Lung (tissue), 12 donors: ENCODE measurements around the gene SHCBP1L. TPM values are rescaled to one million over a fixed set of nuclear protein-coding genes. Genes with fewer than 3 reads are reported as not detected.
"Not testable (repeated sequence)": the region's sequence is repeated elsewhere in the genome, so short reads cannot be mapped to it uniquely, and the experiment has no call there.

Source experiments
- ATAC-seq: fragments of 200-7000 bp; cut with Tn5 transposase; one replicate; pipeline ENCODE4 v1.9.1; 2020; ENCODE audit warnings: moderate number of reproducible peaks; ENCODE audit not compliant: insufficient read depth, low FRiP score
- DNase-seq, 3 donors: peaks; one replicate each; pipeline ENCODE4 v3.0.0-alpha.2; 2013 to 2017
- H3K27ac ChIP-seq, 2 donors: one replicate each; pipeline ENCODE4 v1.5.1; 2013; ENCODE audit warnings: mild to moderate bottlenecking in 2 of 2, moderate library complexity in 2 of 2, control low read depth in 1 of 2, inconsistent platforms in 1 of 2, low read depth in 1 of 2, low read length in 1 of 2
- H3K27me3 ChIP-seq, 3 donors: one replicate each; pipeline ENCODE4 v1.5.1; 2013; ENCODE audit warnings: low read length in 2 of 3; ENCODE audit not compliant: control insufficient read depth in 3 of 3, insufficient read depth in 3 of 3
- H3K36me3 ChIP-seq, 4 donors: one replicate each; pipeline ENCODE4 v1.5.1; 2013; ENCODE audit warnings: low read length in 4 of 4, mild to moderate bottlenecking in 1 of 4, moderate library complexity in 1 of 4; ENCODE audit not compliant: control insufficient read depth in 4 of 4, insufficient read depth in 4 of 4
- H3K4me1 ChIP-seq, 5 donors: one replicate each; pipeline ENCODE4 v1.5.1; 2013; ENCODE audit warnings: low read length in 5 of 5, mild to moderate bottlenecking in 2 of 5, moderate library complexity in 1 of 5; ENCODE audit not compliant: control insufficient read depth in 5 of 5, insufficient read depth in 5 of 5
- H3K4me3 ChIP-seq: one replicate; pipeline ENCODE4 v1.5.1; 2013; ENCODE audit warnings: mild to moderate bottlenecking, control low read depth, moderate library complexity
- H3K9ac ChIP-seq, 2 donors: one replicate each; pipeline ENCODE4 v1.5.1; 2013; ENCODE audit warnings: low read length in 2 of 2, control low read depth in 1 of 2; ENCODE audit not compliant: insufficient read depth in 1 of 2
- H3K9me3 ChIP-seq, 4 donors: one replicate each; pipeline ENCODE4 v1.5.1; 2013; ENCODE audit warnings: low read length in 3 of 4, mild to moderate bottlenecking in 1 of 4, moderate library complexity in 1 of 4; ENCODE audit not compliant: control insufficient read depth in 4 of 4, insufficient read depth in 3 of 4
- WGBS, 2 donors: extraction: QIAGEN DNeasy Blood & Tissue Kit; methylation state at CpG; one replicate each; pipeline ENCODE4 v1.1.7; 2013; 5-methylcytosine and 5-hydroxymethylcytosine counted together
- polyA plus RNA-seq, 2 donors: library from polyadenylated mRNA; stranded (reverse); fragments of 200-250 nt; gene quantifications; one replicate each; pipeline ENCODE4 v1.2.1, GENCODE V29; 2013
- total RNA-seq, 2 donors: library from RNA; depleted of rRNA in 1 of 2; stranded (reverse); fragments of >200 nt in 1 of 2; gene quantifications; one replicate each; pipeline ENCODE4 v1.2.1, GENCODE V29; 2014 to 2021
- TF ChIP-seq, protein P1 (sequence below): IDR thresholded peaks from 2 replicates; pipeline ENCODE4 v1.5.1; 2012; ENCODE audit warnings: mild to moderate bottlenecking; ENCODE audit errors: control extremely low read depth, extremely low read depth
- donor health status: control.
- donor health status: control.
- donor health status: Bipolar disorder and iron deficiency.
- donor health status: healthy.
- donor health status: DM: yes; HTN: yes; CAD: no.

Gene SHCBP1L
- total and polyA plus RNA-seq, 4 donors, result not detected

- 96 to 99% methylated on average over 3 of the region's 3 CpGs for WGBS, 2 donors
- ATAC-seq (no peak), DNase-seq (no peak)
- no peaks in the 10 kb centered on the region for H3K36me3 ChIP-seq
- H3K9me3 ChIP-seq, result peaks cover 0 to 9% (median 0%) of the 10 kb centered on the region in 4 donors
- no peaks in the 10 kb centered on the region for H3K27me3 ChIP-seq
- H3K27ac ChIP-seq, result no peak overlapping the region
- TF ChIP-seq, protein P1, sequence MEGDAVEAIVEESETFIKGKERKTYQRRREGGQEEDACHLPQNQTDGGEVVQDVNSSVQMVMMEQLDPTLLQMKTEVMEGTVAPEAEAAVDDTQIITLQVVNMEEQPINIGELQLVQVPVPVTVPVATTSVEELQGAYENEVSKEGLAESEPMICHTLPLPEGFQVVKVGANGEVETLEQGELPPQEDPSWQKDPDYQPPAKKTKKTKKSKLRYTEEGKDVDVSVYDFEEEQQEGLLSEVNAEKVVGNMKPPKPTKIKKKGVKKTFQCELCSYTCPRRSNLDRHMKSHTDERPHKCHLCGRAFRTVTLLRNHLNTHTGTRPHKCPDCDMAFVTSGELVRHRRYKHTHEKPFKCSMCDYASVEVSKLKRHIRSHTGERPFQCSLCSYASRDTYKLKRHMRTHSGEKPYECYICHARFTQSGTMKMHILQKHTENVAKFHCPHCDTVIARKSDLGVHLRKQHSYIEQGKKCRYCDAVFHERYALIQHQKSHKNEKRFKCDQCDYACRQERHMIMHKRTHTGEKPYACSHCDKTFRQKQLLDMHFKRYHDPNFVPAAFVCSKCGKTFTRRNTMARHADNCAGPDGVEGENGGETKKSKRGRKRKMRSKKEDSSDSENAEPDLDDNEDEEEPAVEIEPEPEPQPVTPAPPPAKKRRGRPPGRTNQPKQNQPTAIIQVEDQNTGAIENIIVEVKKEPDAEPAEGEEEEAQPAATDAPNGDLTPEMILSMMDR, result no peak
- no peak overlapping the region for H3K9ac ChIP-seq
- no peaks in the 10 kb centered on the region for H3K4me1 ChIP-seq
- H3K4me3 ChIP-seq, result no peak overlapping the region
Measured at GRCh38 chr1:182913401-182913800, 39.6 kb downstream of the SHCBP1L start.

DNA sequence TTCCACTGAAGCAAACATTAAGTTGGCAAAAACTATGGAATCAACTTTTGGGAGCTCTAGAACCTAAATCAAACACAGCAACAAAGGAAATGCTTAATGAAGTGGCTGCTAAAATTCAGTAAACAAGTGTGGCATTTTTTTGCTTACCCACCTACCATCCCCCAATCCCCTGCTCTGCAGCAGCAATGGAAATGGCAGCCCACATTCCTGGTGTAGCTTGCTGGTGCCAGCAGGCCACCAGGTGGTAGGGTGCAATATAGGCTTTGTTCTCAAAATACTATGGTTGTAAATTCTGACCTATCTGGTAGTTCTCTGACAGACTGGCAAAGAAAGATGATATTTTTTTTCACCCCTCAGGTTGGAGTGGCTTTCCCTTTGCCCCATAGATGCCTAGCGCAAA, 42.8 kb downstream of the SHCBP1L start:
- DNase-seq, result no peak
- 100% methylated on average over 1 of the region's 1 CpG for WGBS, 2 donors

DNA sequence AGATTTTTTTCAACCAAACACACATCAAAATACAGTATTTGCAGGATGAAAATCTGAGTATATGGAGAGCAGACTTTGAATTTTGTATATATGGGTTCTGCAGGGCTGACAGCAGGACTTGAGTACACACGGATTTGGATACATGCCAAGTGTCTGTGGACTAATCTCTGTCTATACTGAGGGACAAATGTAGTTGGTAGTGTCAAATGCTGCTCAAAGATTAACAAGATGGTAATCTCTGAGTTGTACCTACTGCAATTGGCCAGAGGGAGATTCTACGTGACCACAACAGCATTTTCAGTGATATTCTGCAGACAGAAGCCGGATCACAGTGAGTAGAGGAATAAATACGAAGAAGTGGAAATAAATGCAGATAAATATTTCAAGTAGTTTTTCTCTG, 43.4 kb downstream of the SHCBP1L start:
- H3K27ac ChIP-seq, result no peak overlapping the region
- no peak overlapping the region for H3K4me3 ChIP-seq
- H3K9ac ChIP-seq, result no peak overlapping the region
- H3K36me3 ChIP-seq, result no peaks in the 10 kb centered on the region
- H3K4me1 ChIP-seq, result no peaks in the 10 kb centered on the region
- H3K9me3 ChIP-seq, result peaks cover 0 to 9% (median 0%) of the 10 kb centered on the region in 4 donors
- DNase-seq, result no peak
- TF ChIP-seq, protein P1, result no peak
- 61 to 84% methylated on average over 4 of the region's 4 CpGs for WGBS, 2 donors
- no peak for ATAC-seq
- H3K27me3 ChIP-seq, result no peaks in the 10 kb centered on the region

More for the DNA sequence above, 42.8 kb downstream of the SHCBP1L start:
- no peak for ATAC-seq
- TF ChIP-seq, protein P1, result no peak
- Histone ChIP-seq H3K9me3 (peaks cover 0 to 9% (median 0%) of the 10 kb centered on the region in 4 donors), H3K27me3 (no peaks in the 10 kb centered on the region), H3K36me3 (no peaks in the 10 kb centered on the region), H3K4me3 (no peak overlapping the region), H3K4me1 (no peaks in the 10 kb centered on the region), H3K27ac (no peak overlapping the region), H3K9ac (no peak overlapping the region)

GRCh38 chr1:182905321-182905720, 47.6 kb downstream of the SHCBP1L start:
- no peak for DNase-seq
- no peaks in the 10 kb centered on the region for H3K27me3 ChIP-seq
- H3K4me3 ChIP-seq, result no peak overlapping the region
- TF ChIP-seq, protein P1, result no peak
- no peak overlapping the region for H3K9ac ChIP-seq
- ATAC-seq, result no peak
- H3K36me3 ChIP-seq, result no peaks in the 10 kb centered on the region
- H3K27ac ChIP-seq, result no peak overlapping the region
- H3K4me1 ChIP-seq, result no peaks in the 10 kb centered on the region
- no peaks in the 10 kb centered on the region for H3K9me3 ChIP-seq
- WGBS, 2 donors, result 94 to 96% methylated on average over 2 of the region's 2 CpGs

DNA sequence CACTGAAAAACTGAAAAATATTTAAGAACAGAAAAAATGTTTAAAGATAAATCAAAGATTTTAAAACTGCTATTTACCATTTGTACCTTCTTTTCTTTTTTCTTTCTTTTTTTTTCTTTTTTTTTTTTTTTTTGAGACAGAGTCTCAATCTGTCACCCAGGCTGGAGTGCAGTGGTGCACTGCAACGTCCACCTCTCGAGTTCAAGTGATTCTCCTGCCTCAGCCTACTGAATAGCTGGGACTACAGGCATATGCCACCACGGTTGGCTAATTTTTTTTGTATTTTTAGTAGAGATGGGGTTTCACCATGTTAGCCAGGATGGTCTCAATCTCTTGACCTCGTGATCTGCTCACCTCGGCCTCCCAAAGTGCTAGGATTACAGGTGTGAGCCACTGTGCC, 51.0 kb downstream of the SHCBP1L start:
- not testable (repeated sequence) for ATAC-seq, H3K4me1 ChIP-seq, H3K27ac ChIP-seq, H3K9me3 ChIP-seq, H3K4me3 ChIP-seq, H3K27me3 ChIP-seq, H3K36me3 ChIP-seq, DNase-seq, H3K9ac ChIP-seq
- 78 to 93% methylated on average over 5 of the region's 5 CpGs for WGBS, 2 donors
